LHCN-M2 (cell line): ENCODE measurements around the gene USP14. TPM values are rescaled to one million over a fixed set of nuclear protein-coding genes. Genes with fewer than 3 reads are reported as not detected.
"Not testable (repeated sequence)": the region's sequence is repeated elsewhere in the genome, so short reads cannot be mapped to it uniquely, and the experiment has no call there.

Source experiments
- DNase-seq: peaks from one replicate; pipeline ENCODE4 v3.0.0-alpha.2; 2012; ENCODE audit warnings: low read depth
- polyA plus RNA-seq: library from polyadenylated mRNA; unstranded; fragments of >200 nt; gene quantifications from one replicate; pipeline ENCODE4 v1.2.1, GENCODE V29; 2012; ENCODE audit warnings: missing spikeins
- total RNA-seq: library from RNA; depleted of rRNA; stranded (reverse); fragments of >200 nt; gene quantifications from 2 replicates; pipeline ENCODE4 v1.2.3, GENCODE V29; 2014; rRNA removed

The USP14 gene
- 16.9 and 27.9 TPM in 2 replicates for total RNA-seq
- 40.2 TPM for polyA plus RNA-seq

GRCh38 chr18:158128-159036 is at the start of gene USP14:
USP14 (plus strand) TSS chr18:158557; CDS start chr18:158699, 142 bp downstream.
- peak; percentile 96 for DNase-seq

- DNase-seq, result not testable (repeated sequence)
Observed at GRCh38 chr18:108665-109063, 49.7 kb upstream of the USP14 start.

DNA sequence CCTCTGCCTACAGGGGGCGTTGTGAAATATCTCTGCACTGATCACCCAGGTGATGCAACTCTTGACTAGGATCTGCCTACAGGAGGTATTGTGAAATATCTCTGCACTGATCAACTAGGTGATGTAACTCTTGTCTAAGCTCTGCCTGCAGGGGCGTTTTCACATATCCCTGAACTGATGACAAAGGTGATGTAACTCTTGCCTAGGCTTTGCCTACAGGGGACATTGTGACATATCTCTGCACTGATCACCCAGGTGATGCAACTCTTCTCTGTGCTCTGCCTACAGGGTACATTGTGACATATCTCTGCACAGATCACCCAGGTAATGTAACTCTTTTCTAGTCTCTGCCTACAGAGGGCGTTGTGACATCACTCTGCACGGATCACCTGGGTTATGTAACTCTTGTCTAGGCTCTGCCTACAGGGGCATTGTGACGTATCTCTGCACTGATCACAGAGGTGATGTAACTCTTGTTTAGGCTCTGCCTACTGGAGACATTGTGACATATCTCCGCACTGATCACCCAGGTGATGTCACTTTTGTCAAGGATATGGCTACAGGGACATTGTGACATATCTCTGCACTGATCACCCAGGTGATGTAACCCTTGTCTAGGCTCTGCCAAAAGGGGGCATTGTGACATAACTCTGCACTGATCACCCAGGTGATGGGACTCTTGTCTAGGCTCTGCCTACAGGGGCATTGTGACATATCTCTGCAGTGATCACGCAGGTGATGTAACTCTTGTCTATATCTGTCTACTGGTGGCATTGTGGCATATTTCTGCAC is 49.0 kb upstream of the USP14 start:
- DNase-seq, result not testable (repeated sequence)

GRCh38 chr18:109922-110261 is 48.5 kb upstream of the USP14 start:
- DNase-seq, result not testable (repeated sequence)

DNA sequence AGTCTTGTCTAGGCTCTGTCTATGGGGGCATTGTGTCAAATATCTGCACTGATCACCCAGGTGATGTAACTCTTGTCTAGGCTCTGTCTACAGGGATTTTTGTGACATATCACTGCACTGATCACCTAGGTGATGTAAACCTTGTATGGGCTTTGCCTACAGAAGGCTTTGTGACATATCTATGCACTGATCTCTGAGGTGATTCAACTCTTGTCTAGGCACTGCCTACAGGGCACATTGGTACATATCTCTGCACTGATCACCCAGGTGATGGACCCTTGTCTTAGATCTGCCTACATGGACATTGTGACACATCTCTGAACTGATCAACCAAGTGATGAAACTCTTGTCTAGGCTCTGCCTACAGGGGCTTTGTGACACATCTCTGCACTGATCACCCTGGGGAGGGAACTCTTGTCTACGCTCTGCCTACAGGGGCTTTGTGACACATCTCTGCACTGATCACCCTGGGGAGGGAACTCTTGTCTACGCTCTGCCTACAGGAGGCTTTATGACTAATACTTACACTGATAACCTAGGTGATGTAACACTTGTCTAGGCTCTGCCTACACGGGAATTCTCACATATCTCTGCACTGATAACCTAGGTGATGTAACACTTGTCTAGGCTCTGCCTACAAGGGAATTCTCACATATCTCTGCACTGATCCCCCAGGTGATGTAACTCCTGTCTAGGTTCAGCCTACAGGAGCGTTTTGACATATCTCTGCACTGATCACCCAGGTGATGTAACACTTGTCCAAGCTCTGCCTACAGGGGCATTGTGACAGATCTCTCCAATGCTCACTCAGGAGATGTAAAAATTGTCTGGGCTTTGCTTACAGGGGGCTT is 47.8 kb upstream of the USP14 start:
- DNase-seq, result not testable (repeated sequence)

- DNase-seq, result peak; percentile 27
Observed at GRCh38 chr18:111306-112014, 46.9 kb upstream of the USP14 start.

DNA sequence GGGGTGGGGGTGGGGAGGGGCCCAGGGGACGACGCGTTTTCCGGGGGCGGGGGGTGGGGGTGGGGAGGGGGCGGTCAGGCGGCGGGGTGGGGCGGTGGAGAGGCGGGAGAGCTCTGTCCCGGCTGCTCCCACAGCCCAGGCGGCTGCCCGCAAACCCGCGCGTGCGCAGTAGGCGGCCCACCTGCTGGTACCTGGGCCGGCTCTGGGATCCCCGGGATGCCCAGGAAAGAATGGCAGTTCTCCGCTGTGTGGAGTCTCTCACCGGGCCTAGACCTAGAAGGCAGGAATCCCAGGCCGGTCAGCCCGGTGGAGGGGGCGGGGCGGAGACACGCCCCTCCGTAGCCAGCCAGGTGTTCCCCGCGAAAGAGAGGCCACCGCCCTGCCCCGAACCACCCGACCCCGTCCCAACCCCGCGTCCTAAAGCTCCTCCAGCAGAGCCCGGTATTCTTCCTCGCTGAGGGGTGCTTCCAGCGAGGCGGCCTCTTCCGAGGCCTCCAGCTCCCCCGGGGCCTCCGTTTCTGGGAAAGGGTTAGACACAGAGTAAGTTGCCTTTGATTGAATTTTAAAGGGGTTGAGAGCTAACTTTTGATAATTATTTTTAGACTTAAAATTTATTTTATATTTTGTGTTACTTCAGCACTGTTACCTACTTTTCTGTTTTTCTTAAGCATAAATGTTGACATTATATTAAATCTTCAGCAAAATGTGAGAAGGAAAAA is 46.2 kb upstream of the USP14 start:
- DNase-seq, result not testable (repeated sequence)

- DNase-seq, result not testable (repeated sequence)
Observed at GRCh38 chr18:120539-121260, 37.7 kb upstream of the USP14 start.

- no peak for DNase-seq
Observed at GRCh38 chr18:135045-135444, 23.3 kb upstream of the USP14 start.

GRCh38 chr18:136433-136832 is 21.9 kb upstream of the USP14 start:
- DNase-seq, result peak; percentile 23

GRCh38 chr18:137327-137726 is 21.0 kb upstream of the USP14 start:
- no peak for DNase-seq

DNA sequence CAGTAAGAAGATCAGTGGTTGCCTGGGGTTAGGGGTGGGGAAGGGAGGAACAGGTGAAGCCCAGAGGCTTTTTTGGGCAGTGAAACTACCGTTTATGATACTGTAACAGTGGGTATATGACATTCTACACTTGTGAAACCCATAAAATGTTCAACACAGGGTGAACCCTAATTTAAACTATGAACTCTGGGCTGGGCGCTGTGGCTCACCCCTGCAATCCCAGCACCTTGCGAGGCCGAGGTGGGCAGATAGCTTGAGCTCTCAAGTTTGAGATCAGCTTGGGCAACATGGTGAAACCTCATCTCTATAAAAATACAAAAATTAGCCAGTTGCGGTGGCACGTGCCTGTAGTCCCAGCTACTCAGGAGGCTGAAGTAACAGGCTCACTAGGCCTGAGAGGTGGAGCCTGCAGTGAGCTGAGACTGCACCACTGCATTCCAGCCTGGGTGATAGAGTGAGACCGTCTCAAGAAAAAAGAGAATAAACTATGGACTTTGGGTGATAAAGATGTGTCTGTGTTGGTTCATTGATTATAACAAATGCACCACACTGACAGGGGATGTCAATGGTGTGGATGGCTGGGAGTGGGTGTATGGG is 17.6 kb upstream of the USP14 start:
- no peak for DNase-seq

DNA sequence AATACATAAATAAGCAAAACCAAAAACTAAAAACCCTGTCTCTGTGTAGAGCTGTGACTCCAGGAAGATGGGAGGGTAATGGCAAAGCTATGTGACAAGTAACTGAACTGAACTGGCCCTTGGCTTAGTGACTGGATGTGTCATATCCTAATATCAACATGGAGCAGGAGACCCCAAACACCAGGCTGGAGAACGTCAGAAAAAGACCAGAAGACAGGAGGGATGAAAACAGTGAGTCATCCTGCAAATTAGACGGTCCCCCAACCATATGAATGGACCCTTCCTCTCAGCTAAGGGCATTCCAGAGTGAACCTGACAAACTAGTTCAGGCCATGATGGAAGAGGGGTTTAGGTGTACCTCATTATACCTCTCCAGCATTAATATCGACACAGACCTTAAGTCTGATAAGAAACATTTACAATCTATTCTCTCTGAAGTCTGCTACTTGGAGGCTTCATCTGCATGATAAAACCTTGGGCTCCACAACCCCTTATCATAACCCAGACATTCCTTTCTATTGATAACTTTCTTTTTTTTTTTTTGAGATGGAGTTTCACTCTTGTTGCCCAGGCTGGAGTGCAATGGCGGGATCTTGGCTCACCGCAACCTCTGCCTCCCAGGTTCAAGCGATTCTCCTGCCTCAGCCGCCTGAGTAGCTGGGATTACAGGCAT is 15.6 kb upstream of the USP14 start:
- not testable (repeated sequence) for DNase-seq

GRCh38 chr18:148841-149240 is 9.5 kb upstream of the USP14 start:
- no peak for DNase-seq

DNA sequence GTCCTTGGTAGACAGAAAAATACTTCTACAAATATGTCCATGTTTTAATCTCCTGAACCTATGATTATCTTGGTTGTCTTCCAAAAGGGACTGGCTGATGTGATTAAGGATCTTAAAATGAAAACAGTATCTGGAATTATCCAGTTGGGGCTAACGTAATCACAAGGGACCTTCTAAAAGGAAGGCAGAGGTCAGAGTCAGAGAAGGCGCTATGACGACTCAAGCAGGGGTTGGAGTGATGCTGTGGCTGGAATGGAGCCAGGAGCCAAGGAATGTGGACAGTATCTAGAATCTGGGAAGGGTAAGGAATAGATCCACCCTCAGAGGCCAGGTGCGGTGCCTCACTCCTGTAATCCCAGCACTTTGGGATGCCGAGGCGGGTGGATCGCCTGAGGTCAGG is 4.2 kb upstream of the USP14 start:
- peak; percentile 36 for DNase-seq

DNA sequence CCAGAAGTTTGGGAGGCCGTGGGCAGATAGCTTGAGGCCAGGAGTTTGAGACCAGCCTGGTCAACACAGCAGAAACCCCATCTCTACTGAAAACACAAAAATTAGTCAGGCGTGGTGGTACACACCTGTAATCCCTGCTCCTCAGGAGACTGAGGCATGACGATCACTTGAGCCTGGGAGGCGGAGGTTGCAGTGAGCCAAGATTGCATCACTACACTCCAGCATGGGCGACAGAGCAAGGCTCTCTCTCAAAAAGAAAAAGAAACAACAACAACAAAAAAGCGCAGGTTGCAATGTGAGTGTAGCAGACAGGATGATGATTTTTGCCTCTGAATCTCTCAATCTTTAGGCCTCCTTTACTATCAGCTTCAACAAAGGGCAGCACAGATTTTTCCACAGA is 2.7 kb upstream of the USP14 start:
- DNase-seq, result no peak

DNA sequence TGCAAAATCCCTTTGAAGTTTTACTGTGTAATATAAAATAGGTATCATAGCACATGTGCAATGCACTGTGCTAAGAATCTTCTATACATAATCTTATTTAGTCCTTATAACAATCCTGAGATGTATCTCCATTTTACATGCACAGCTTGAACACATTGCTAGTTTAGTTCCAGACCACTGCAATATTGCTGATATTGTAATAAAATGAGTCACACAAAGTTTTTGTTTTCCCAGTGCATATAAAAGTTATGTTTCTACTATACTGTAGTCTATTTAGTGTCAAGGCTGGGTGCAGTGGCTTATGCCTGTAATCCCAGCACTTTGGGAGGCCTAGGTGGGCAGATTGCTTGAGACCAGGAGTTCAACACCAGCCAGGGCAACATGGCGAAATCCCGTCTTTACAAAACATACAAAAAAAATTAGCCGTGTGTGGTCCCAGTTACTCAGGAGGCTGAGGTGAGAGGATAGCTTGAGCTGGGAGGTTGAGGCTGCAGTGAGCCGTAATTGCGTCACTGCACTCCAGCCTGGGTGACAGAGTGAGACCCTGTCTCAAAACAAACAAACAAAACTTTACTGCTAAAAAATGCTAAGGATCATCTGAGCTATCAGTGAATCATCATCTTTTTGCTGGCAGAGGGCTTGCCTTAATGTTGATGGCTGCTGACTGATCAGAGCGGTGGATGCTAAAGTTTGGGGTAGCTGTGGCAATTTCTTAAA is 1.7 kb upstream of the USP14 start:
- no peak for DNase-seq
